ENCODE measurements around the gene LRPAP1.
"Not testable (repeated sequence)": the region's sequence is repeated elsewhere in the genome, so short reads cannot be mapped to it uniquely, and the experiment has no call there.

LRPAP1 gene

GRCh38 chr4:3559381-3560290 is 27.4 kb upstream of the LRPAP1 start:
- DNase-seq, result not testable (repeated sequence)

- DNase-seq, result not testable (repeated sequence)
These were observed 26.3 kb upstream of the LRPAP1 start for GRCh38 chr4:3558514-3558836.

GRCh38 chr4:3557676-3558513 is 25.7 kb upstream of the LRPAP1 start:
- not testable (repeated sequence) for DNase-seq

- DNase-seq, result peak; percentile 87
These were observed 24.9 kb upstream of the LRPAP1 start for GRCh38 chr4:3557088-3557492.

- not testable (repeated sequence) for DNase-seq
These were observed 24.1 kb upstream of the LRPAP1 start for GRCh38 chr4:3556244-3556867.

- not testable (repeated sequence) for DNase-seq
These were observed 23.3 kb upstream of the LRPAP1 start for GRCh38 chr4:3555459-3556070.

GRCh38 chr4:3551366-3551765 is 19.1 kb upstream of the LRPAP1 start:
- not testable (repeated sequence) for DNase-seq

- DNase-seq, result not testable (repeated sequence)
These were observed 18.6 kb upstream of the LRPAP1 start for GRCh38 chr4:3550792-3551325.

GRCh38 chr4:3550041-3550440 is 17.8 kb upstream of the LRPAP1 start:
- not testable (repeated sequence) for DNase-seq

GRCh38 chr4:3549694-3550001 is 17.4 kb upstream of the LRPAP1 start:
- DNase-seq, result not testable (repeated sequence)

GRCh38 chr4:3548991-3549693 is 16.9 kb upstream of the LRPAP1 start:
- DNase-seq, result not testable (repeated sequence)

- not testable (repeated sequence) for DNase-seq
These were observed 14.5 kb upstream of the LRPAP1 start for GRCh38 chr4:3546721-3547120.

GRCh38 chr4:3545351-3545750 is 13.1 kb upstream of the LRPAP1 start:
- DNase-seq, result not testable (repeated sequence)

GRCh38 chr4:3544259-3545025 is 12.2 kb upstream of the LRPAP1 start:
- not testable (repeated sequence) for DNase-seq

GRCh38 chr4:3543415-3543814 is 11.2 kb upstream of the LRPAP1 start:
- not testable (repeated sequence) for DNase-seq

- not testable (repeated sequence) for DNase-seq
These were observed 6.7 kb upstream of the LRPAP1 start for GRCh38 chr4:3538906-3539305.

GRCh38 chr4:3535812-3536211 is 3.6 kb upstream of the LRPAP1 start:
- DNase-seq, result not testable (repeated sequence)

GRCh38 chr4:3533423-3533820 is 1.2 kb upstream of the LRPAP1 start:
- DNase-seq, result no peak

- DNase-seq, result no peak
These were observed 665 bp upstream of the LRPAP1 start for GRCh38 chr4:3532751-3533422.

GRCh38 chr4:3531318-3531878 is 824 bp downstream of the LRPAP1 start:
- no peak for DNase-seq

Data from Kasumi-1 (cell line).